ENCODE measurements around the gene CARMIL1.

Gene CARMIL1

DNA sequence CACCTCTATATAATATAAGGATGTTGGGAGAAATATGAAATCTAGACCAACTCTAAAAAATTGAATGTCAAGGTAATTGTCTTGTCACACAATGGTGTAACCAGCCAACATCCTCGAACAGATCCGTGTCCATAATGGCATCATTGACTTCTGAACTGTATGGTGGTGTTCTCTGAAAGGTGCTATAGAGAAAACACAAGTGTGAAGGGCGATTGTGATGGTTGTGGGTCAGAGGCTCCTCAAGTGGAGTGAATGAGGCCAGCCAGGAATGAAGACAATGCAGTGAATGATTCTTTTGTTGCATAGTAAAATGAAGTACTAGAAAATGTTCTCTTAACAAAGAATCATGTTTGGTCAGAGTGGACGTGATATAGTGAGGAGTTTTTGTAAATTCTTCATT lies 58.3 kb downstream of the CARMIL1 start:
- DNase-seq (ENCODE audit: low read depth): no peak

DNA sequence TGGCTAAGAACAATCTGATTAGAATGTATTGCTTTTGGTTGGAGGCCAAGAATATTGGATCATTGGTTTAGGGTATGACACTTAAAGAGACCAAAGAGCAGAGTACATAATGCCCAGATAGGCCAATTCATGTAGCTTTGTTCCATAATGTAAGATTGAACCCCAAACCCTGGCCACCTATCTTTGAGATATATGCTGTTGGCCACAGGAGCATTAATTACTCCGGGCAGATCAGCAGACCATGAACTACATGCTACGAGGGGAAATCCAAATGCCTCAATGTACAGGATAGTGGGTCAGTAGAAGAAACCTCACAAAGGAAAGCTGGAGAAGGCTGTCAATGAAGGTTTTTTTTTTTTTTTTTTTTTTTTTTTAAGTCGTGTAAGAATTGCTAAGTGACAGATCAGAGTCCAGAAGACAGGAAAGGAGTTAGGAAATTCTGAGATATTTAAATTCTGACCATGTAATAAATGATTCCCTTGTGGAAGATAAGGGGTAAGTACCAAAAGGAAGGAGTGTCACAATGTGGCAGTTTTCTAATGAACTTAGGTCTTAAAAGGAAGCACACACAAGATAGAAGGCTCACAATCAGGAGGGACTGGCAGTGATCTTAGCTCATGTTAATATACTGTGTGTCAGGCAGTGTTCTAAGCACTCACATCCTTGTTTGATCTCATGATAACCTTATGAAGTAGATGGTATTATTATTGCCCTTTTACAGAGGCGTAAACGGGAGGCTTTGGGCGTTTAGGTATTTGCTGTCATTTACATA lies 61.4 kb downstream of the CARMIL1 start:
- no peak for DNase-seq (ENCODE audit: low read depth)

DNA sequence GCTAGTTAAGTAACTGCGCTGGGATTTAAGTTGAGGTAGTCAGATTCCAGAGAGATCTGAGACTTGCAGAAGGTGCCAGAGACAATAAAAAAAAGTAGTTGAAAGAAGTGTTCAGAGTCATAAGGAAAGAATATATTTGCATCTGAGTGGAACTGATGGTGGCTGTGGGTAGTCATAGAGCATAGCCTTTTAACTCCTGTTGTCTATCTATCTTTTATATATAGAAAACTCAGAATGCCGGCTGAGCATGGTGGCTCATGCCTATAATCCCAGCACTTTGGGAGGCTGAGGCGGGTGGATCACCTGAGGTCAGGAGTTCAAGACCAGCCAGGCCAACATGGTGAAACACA lies 62.0 kb downstream of the CARMIL1 start:
- no peak for DNase-seq (ENCODE audit: low read depth)

DNA sequence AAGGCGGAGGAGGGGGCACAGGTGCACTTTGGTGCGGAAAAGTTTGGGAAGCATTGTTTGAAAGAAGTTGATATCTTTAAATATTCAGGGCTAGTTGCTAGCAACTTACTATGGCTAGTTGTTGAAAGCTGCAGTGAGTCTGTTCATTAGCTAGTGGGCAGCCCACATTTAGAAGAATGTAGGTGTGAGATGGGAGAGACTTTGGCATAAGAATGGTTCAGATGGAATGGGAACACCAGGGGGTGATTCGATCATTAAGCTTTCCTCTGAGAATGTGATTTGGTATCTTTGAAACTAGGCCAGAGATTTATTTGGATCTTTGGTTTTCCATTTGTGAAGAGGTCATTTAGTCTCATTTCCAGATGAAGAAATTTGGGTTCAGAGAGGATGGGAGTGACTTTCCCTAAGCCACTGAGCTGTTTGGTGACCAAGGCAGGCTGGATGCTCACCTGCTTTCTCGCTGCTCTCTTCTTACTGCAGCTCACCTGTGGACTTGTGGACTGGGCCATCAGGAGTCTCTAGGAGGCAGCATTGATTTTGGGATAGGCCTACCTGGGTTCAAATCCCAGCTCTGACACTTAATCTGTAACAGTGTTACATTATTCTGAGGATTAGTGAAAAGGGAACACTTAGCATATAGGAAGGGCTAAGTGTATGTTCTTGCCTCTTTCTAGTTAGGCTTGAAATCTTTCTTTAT lies 62.9 kb downstream of the CARMIL1 start:
- DNase-seq (ENCODE audit: low read depth): no peak

DNA sequence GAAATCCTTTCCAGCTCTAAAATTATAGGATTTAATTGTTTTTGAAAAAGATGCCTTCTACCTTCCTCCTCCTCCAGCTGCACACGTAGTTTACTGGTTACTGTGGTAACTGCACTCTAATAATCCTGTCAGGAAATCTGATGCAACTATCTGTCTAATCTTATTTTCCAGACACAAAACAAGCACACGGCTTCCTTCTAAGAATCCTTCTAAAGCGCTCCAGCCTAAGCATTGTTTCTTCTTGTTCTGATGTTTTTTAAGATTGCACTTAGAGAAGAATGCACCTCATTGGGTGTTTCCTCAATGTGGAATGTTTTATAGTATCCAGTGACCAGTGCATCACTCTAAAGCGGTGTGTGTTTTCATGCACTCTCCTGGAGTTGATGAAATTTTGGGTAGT lies 63.6 kb downstream of the CARMIL1 start:
- DNase-seq (ENCODE audit: low read depth): no peak

DNA sequence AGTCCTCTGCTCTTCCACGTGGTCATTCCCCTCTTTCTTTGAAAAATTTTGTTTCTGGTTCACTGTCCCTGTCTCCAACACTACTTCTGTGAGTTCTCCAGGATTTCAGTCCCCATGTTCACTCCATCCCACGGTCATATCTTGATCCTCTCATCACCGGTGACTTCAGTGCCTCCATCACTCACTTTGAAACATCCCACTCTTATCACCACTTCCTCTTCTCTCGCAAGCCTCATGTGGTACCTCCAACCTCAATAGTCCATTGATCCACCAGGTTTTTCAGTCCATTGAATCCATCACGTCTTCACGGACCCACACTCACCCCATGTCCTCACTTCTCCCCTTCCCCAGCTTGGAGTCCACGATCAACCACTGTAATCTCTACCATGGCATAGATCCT lies 64.8 kb downstream of the CARMIL1 start:
- DNase-seq (ENCODE audit: low read depth): no peak

DNA sequence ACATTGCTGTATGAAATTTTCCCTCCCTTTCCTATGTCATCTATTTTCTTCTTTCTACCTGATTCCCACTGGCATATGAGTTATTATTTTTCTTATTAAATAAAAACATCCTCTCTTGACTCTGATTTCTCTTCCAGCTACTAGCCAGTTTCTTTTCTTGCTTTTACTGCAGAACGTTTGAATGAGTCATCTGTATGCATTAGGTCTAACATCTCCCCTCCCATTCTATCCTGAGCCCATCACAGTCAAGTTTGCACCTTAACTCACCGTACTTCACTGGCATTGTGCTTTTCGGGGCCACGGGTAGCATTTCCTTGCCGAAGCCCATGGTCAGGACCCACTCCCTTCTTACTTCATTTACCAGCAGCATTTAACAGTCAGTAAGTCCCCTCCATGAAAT lies 65.7 kb downstream of the CARMIL1 start:
- no peak for DNase-seq (ENCODE audit: low read depth)

DNA sequence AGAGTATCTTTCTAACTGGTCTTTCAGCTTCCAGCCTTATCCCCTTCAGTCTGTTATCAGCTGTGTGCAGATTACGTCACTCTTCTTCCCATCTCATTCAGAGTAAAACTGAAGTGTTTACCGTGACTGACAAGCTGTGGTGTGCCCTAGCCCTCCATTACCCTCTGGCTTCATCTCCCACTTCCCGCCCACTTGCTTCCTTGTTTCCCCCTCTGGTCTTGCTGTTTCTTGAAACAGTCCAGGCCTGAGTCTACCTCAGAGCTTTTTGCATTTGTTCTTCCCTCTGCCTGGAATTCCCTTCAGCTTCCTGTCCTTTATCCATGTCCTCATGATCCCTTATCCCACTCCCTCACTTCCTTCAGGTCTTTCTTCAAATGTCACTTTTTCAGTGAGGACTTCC lies 66.9 kb downstream of the CARMIL1 start:
- DNase-seq (ENCODE audit: low read depth): no peak

DNA sequence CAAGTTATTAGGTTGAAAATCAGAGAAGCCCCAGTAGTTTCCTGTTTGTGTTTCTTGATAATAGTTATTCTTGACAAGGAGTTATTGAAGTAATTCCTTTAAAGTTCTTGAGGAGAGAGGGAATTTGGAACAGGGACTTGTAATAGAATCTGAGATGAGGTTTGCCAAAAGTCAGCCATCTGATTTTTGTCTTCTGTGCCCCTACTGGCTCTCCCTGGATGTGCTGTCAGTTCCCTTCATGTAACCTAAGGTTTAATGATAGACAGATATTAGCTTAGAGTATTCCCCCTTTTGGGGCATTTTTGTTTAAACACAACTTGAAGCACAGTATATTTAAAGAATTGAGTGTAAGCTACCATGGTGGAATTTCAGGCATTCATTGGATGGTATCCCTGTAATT lies 71.4 kb downstream of the CARMIL1 start:
- DNase-seq (ENCODE audit: low read depth): no peak

DNA sequence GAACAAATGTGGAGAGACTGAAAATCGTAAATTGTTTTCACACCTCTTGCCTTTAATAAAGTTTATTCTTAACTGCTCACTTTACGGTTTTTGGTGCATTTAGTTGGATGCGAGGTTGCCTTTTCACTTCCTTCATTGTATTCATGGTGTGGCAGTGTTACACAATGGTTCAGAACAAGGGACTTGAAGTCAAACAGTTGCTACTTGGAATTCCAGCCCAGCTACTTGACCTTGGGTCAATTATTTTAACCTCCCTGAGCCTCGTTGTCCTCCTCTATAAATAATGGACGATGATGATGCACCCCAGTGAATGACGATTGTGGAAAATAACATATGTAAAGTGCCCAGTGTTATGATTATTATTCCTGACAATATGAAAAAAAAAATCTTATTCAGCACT lies 72.3 kb downstream of the CARMIL1 start:
- no peak for DNase-seq (ENCODE audit: low read depth)

DNA sequence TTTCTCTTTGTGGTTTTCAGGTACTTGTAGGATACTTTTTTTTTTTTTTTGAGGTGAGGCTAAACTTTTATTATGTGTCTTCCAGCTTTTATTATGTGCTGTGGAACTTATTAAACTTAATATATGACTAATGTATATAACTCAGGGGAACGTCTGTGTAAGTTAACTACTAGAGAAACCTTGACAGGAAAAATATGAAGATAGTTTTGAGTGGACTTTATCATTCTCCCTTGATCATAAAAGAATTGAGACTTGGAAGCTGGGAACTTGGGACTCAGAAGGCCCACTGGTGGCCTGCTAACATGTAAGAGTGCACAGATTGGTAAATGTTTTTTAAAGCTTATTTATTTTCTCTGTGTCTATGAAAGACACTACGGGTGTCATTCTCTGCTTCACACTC lies 73.1 kb downstream of the CARMIL1 start:
- DNase-seq (ENCODE audit: low read depth): no peak

DNA sequence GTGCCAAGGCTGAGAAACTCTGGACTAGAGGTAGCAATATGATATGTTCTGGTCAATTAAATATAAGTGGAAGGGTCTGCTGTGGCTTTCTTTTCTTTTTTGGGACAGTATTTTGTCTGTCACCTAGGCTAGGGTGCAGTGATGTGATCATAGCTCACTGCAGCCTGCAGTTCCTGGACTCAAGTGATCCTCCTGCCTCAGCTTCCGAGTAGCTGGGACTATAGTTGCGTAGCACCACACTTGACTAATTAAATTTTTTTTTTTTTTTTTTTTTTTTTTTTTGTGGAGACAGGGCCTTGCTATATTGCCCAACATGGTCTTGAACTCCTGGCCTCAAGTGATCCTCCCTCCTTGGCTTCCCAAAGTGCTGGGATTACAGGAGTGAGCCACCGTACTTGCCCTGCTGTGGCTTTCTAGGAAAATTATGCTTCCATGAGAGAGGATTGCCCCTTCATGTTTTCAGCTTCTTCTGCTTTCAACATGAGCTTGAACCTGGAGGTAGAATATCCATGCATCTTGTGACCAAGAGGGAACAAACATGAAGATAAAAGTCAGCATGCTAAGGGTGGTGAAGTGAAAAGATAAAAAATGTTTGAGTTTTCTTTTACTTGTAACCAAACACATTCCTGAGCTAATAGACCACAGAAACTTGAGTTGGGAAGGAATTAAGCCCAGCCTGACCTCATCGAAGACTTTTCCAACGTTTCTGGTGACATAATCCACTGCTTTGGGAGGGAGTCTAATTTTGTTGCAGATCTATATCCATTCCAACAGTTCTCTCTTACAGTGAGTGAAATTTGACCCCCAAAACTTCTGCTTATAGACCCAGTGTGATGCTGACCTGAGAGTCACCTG lies 75.1 kb downstream of the CARMIL1 start:
- DNase-seq (ENCODE audit: low read depth): no peak

DNA sequence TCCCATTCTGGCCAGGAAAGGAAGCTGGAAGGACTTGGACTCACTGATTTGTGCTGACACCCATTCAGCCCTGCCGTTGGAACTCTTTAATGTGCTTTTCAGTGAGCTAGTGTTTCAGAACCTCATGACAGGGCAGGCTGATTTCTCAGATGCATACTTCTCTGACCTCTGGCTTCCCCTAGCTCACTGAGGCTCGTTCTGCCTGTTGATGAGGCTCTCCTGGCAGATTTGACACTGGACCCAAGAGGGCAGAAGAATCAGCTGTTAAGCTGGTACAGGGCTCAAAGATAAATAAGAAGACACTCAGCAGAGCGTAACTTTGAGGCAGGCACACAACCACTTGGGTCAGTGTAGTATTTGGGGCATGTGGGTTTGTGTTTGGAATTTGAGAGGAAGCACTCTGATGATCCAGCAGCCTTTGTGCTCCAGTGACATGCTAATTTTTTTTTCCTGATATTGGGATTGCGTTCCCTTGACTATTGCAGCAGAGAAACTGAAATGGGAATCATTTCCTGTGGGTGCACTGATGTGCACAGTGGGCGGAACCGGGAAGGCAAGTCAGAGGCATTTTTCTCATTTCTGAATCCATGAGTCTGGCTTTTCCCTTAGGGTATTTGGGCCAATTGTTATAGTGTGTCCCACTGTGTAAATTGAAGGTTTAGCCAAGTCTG lies 80.2 kb downstream of the CARMIL1 start:
- no peak for DNase-seq (ENCODE audit: low read depth)

DNA sequence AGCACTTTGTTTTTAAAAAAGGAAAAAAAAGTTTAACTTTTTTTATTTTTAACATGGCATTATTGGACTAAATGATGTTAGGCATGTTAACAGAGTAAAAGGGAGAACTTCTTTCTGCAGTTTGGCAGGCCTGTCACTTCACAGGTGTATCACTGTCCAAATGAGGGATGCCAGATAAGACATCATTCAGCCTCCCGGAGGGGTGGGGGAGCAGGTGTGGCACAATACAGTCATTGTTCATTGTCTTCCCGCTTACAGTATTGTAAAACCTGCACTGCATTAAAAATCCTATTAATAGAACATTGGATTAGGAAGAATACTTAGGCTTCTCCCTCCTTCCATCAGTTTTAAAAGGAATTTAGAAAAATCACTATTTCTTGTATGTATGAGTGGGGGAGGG lies 80.7 kb downstream of the CARMIL1 start:
- DNase-seq (ENCODE audit: low read depth): no peak

DNA sequence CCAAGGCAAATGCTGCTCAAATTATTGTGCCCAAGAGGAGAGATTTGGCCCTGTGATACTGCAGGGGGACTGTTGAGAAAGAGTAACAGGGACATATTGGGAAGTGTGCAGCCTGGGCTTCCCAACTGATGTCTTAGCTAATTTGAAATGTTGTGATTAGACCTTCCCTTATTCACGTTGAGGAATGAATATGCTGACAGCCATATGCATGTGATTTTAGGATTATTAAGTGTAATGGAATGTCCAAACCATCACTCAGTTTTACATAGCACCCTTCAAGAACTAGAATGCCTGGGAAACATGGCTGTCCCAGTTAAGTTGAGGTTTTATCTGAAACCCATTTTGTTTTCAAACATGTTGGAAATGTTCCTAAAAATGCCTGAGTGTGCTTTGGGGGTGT lies 81.4 kb downstream of the CARMIL1 start:
- no peak for DNase-seq (ENCODE audit: low read depth)

DNA sequence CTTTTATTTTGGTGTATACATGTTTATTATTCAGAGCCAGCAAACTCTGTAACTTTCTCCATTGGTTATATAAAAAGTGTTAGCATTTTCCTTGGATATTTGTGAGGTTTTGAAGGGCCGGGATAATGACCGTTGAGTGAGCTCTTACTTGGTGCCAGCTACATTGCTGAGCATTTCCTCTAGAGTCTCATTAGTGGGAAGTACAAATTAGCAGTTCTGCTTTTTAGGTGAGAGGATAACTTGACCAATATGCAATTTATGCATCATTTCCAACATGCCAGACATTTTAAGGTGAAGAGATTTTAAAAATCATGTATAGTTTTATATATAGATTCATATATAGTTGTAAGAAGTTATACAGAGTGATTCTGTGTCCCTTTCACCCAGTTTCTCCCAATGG lies 84.3 kb downstream of the CARMIL1 start:
- no peak for DNase-seq (ENCODE audit: low read depth)

DNA sequence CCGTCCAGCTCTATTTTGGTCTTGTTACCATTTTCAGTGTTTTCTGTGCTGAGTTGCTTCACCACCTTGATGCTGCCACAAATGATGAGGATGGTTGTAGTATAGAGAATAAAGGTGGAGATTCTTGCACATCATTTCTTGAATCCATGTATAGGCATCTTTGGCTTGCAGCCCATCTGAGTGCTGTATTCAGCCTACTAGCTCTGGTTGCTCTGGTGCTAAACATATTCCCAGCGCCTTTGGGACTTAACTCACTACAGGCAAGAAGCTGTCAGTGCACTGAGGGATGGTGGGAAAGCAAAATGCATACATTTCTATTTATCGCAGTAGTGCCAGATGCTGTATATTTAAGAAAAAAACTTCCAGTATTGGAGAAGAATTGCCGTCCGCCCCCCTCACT lies 86.0 kb downstream of the CARMIL1 start:
- no peak for DNase-seq (ENCODE audit: low read depth)

DNA sequence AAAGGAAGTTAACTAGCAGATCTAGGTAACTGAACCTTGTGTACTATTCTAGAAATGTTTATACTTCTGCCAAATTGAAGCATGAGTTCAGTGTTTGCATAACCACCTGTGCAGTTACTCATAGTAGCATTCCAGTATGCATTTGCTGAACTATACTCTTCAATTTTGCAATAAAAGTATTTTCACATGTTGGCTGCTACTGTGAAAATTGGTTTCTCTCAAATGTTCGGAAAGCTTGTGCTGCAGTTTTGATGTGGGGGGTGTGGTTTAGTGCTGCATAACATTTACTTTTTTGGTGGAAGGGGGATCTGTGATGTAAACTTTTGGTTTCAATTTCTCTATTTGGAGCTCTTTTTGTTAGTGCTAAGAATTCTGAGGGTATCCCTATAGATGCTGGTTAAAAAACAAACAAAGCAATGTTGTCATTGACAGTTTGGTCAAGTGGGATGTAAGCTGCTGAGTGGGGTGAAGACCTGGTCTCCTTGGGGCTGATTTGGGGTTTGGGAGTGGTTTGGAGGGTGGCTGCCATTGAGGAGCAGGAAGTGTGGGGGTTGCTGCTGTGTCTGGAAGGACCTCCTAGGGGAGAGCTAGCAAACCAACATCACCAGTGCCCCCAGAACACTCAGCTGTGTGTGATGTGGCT lies 87.8 kb downstream of the CARMIL1 start:
- DNase-seq (ENCODE audit: low read depth): no peak

DNA sequence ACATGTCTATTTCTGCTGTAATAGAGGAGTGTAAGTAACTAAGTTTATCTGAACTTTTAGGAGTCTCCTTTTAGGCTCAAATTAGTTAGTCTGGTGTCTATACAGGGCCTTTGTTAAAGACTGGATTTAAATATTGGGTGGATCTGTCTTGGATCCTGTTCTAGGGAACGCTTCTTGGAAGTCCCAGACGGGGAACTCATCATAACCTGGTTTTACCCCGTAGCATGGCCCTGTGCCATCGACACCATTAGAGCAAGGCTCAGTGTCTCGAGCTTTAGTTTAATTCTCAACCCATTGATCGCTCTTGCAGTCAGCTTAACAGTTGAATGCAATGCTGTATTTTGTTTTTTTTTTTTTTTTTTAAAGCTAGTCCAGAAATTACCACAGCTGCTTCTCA lies 89.9 kb downstream of the CARMIL1 start:
- DNase-seq (ENCODE audit: low read depth): no peak

DNA sequence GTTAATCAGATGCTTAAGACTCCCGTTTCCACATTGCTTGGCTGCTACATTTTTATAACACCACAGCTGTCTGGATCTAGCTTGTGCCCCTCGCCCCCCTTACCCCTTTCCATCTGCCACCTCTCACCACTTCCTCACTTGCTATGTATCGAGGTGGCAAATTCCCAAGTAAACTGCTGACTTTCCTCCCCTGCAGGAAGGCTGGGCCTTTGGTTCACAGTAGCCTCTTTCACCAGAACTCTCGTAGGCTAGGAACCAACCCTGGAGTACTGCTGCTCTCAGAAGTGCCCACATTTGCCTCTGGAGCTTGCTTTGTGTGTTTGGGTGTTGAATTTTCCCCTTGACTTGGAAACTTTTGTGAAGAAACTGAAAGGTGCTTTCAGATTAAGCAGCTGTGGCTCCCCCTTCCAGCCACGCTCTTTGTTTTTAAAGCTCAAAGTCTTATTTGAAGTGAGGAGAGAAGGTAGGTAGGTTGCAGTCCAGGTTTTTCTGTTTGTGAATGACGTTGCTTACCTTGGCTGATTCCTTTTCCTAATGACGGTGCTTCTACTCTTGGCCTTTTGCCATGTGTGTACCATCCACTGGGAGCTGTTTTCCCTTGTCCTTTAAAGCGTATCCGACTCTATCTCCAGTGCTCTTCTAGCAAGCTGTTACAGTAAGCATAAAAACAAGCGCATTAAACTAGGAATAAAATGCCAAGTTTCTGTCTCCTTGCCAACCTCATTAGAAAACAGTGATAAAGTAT lies 90.4 kb downstream of the CARMIL1 start:
- no peak for DNase-seq (ENCODE audit: low read depth)

All from stimulated activated CD8-positive, alpha-beta memory T cell treated with anti-CD3 and anti-CD28 coated beads, Interleukin-15, amount 100 ng/mL, for 24 hours (primary cell).